Medulla oblongata (tissue), 1 donor: ENCODE results near the gene HARBI1.
A peak's percentile ranks its signal among the peaks of the same experiment; 100 is the strongest.

Source experiments
- DNase-seq: peaks from one replicate; pipeline ENCODE4 v3.0.0-alpha.2; 2015; ENCODE audit errors: extremely low spot score

HARBI1 gene

GRCh38 chr11:46633291-46634217 is 16.5 kb upstream of the HARBI1 start:
- DNase-seq: no peak

- DNase-seq: no peak
Measured at GRCh38 chr11:46632502-46632901, 15.5 kb upstream of the HARBI1 start.

GRCh38 chr11:46631676-46632075 is 14.6 kb upstream of the HARBI1 start:
- DNase-seq: no peak

GRCh38 chr11:46630237-46630636 is 13.2 kb upstream of the HARBI1 start:
- DNase-seq: no peak

- no peak for DNase-seq
Measured at GRCh38 chr11:46628961-46629360, 11.9 kb upstream of the HARBI1 start.

GRCh38 chr11:46625406-46625805 is 8.4 kb upstream of the HARBI1 start:
- no peak for DNase-seq

GRCh38 chr11:46618837-46619236 is 1.8 kb upstream of the HARBI1 start:
- DNase-seq: no peak

- no peak for DNase-seq
Measured at GRCh38 chr11:46617972-46618314, 916 bp upstream of the HARBI1 start.

GRCh38 chr11:46616551-46617133 is 385 bp downstream of the HARBI1 start:
- no peak for DNase-seq

- DNase-seq: no peak
Measured at GRCh38 chr11:46615756-46616155, 1.3 kb downstream of the HARBI1 start.

GRCh38 chr11:46612326-46612725 is 4.7 kb downstream of the HARBI1 start:
- peak; percentile 79 for DNase-seq

GRCh38 chr11:46611526-46612304 is 5.3 kb downstream of the HARBI1 start:
- DNase-seq: peak; percentile 43

GRCh38 chr11:46609386-46609785 is 7.6 kb downstream of the HARBI1 start:
- no peak for DNase-seq

- no peak for DNase-seq
Measured at GRCh38 chr11:46607516-46607915, 9.5 kb downstream of the HARBI1 start.

- DNase-seq: peak; percentile 52
Measured at GRCh38 chr11:46604796-46605195, 12.2 kb downstream of the HARBI1 start.

GRCh38 chr11:46603704-46604308 is 13.2 kb downstream of the HARBI1 start:
- no peak for DNase-seq

- DNase-seq: peak; percentile 67
Measured at GRCh38 chr11:46601129-46601528, 15.9 kb downstream of the HARBI1 start.

GRCh38 chr11:46600194-46600960 is 16.6 kb downstream of the HARBI1 start:
- DNase-seq: no peak

- DNase-seq: no peak
Measured at GRCh38 chr11:46599340-46600193, 17.5 kb downstream of the HARBI1 start.

GRCh38 chr11:46597609-46598219 is 19.3 kb downstream of the HARBI1 start:
- no peak for DNase-seq
